SU-DHL-6 (cell line): Measurements from ENCODE around the gene EIF3I.
A peak's percentile ranks its signal among the peaks of the same experiment; 100 is the strongest.

Experiments
- H2AFZ ChIP-seq: fragments of 200-600 bp; sonication (generic); 2 replicates; pipeline ENCODE4 v1.6.1; 2014; ENCODE audit warnings: low read depth, mild to moderate bottlenecking, moderate library complexity, mixed read lengths, antibody characterized with exemption, low read length; ENCODE audit not compliant: severe bottlenecking
- H3F3A ChIP-seq: fragments of 200-600 bp; shearing (Covaris generic); 2 replicates; pipeline ENCODE4 v1.6.0; 2016; ENCODE audit warnings: antibody characterized with exemption, mild to moderate bottlenecking; ENCODE audit not compliant: insufficient read depth
- H3K27ac ChIP-seq: fragments of 200-600 bp; sonication (generic); 2 replicates; pipeline ENCODE4 v1.5.1; 2016; ENCODE audit warnings: low read depth, mild to moderate bottlenecking, low read length, moderate library complexity, mixed read lengths
- H3K27me3 ChIP-seq: fragments of 200-600 bp; sonication (generic), shearing (Covaris generic); 2 replicates; pipeline ENCODE4 v1.6.0; 2014; ENCODE audit warnings: mild to moderate bottlenecking, low read length
- H3K36me3 ChIP-seq: fragments of 200-600 bp; sonication (generic); 2 replicates; pipeline ENCODE4 v1.6.1; 2014; ENCODE audit warnings: mild to moderate bottlenecking, low read length, mixed read lengths
- H3K4me2 ChIP-seq: fragments of 300-600, 200-600 bp; shearing (Covaris generic), sonication (generic); 2 replicates; pipeline ENCODE4 v1.6.0; 2014; ENCODE audit warnings: low read length, low read depth, mild to moderate bottlenecking; ENCODE audit not compliant: poor library complexity, severe bottlenecking
- H3K4me3 ChIP-seq: fragments of 200-600 bp; sonication (generic); 2 replicates; pipeline ENCODE4 v1.5.1; 2014; ENCODE audit warnings: antibody characterized with exemption, low read length, mild to moderate bottlenecking, mixed read lengths; ENCODE audit not compliant: insufficient read depth, poor library complexity, severe bottlenecking
- H3K79me2 ChIP-seq: fragments of 200-600 bp; sonication (generic); 2 replicates; pipeline ENCODE4 v1.6.1; 2014; ENCODE audit warnings: mild to moderate bottlenecking, low read length, moderate library complexity; ENCODE audit not compliant: insufficient read depth
- H3K9ac ChIP-seq: fragments of 200-600 bp; sonication (generic); 2 replicates; pipeline ENCODE4 v1.7.0; 2014; ENCODE audit warnings: mild to moderate bottlenecking, low read length
- H3K9me2 ChIP-seq: fragments of 200-600 bp; sonication (generic); replicated peaks from 2 replicates; pipeline ENCODE4 v1.6.1; 2014; ENCODE audit warnings: low read length; ENCODE audit not compliant: insufficient read depth
- H3K9me3 ChIP-seq: fragments of 200-600 bp; sonication (generic); 2 replicates; pipeline ENCODE4 v1.6.1; 2014; ENCODE audit warnings: low read length, mixed read lengths; ENCODE audit not compliant: insufficient read depth
- H4K20me1 ChIP-seq: fragments of 200-600 bp; sonication (generic); 2 replicates; pipeline ENCODE4 v1.6.1; 2014; ENCODE audit warnings: low read depth, mild to moderate bottlenecking, antibody characterized with exemption, low read length, moderate library complexity, mixed read lengths
- EZH2phosphoT487 ChIP-seq: fragments of 200-600 bp; sonication (generic), shearing (Covaris generic); conservative IDR thresholded peaks from 2 replicates; pipeline ENCODE4 v1.6.1; 2018; ENCODE audit warnings: mild to moderate bottlenecking, antibody characterized with exemption, low read length, moderate library complexity, mixed read lengths
- TF ChIP-seq, protein P1 (sequence below): fragments of 200-600 bp; sonication (generic); IDR thresholded peaks from one replicate; pipeline ENCODE4 v1.5.1; 2017; ENCODE audit warnings: antibody characterized with exemption, mild to moderate bottlenecking, low read length, moderate library complexity; ENCODE audit not compliant: insufficient read depth, poor library complexity, severe bottlenecking

EIF3I gene

DNA sequence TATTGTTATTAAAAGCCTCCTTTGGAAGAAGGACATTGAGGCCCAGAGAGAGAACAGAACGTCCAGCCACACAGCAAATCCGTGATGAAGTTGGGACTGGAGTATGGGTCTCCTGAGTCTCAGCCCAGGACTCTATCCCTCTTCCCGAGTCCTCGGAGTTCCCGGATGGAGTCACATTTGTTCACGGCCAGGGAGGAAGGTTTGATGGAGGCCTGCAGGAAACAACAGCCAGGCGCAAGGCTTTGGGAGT is 43.1 kb upstream of the EIF3I start:
- Histone ChIP-seq H3K4me3 (peak overlapping the region; percentile 89), H4K20me1 (peaks cover 3% of the 10 kb centered on the region; the same call in 1 of the 2 replicates), H3K4me2 (peak overlapping the region; percentile 89), H3K9me2 (no peaks in the 10 kb centered on the region), H3K9me3 (no peaks in the 10 kb centered on the region), H3K27me3 (no peaks in the 10 kb centered on the region), H3F3A (peaks cover 30% of the 10 kb centered on the region), H3K27ac (peak overlapping the region; percentile 69), H3K36me3 (peaks cover 8% of the 10 kb centered on the region), H3K9ac (peak overlapping the region; percentile 90), H2AFZ (peak overlapping the region; percentile 85), H3K79me2 (peaks cover 36% of the 10 kb centered on the region)
- no peak for TF ChIP-seq EZH2phosphoT487
- TF ChIP-seq, protein P1, sequence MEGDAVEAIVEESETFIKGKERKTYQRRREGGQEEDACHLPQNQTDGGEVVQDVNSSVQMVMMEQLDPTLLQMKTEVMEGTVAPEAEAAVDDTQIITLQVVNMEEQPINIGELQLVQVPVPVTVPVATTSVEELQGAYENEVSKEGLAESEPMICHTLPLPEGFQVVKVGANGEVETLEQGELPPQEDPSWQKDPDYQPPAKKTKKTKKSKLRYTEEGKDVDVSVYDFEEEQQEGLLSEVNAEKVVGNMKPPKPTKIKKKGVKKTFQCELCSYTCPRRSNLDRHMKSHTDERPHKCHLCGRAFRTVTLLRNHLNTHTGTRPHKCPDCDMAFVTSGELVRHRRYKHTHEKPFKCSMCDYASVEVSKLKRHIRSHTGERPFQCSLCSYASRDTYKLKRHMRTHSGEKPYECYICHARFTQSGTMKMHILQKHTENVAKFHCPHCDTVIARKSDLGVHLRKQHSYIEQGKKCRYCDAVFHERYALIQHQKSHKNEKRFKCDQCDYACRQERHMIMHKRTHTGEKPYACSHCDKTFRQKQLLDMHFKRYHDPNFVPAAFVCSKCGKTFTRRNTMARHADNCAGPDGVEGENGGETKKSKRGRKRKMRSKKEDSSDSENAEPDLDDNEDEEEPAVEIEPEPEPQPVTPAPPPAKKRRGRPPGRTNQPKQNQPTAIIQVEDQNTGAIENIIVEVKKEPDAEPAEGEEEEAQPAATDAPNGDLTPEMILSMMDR = no peak

DNA sequence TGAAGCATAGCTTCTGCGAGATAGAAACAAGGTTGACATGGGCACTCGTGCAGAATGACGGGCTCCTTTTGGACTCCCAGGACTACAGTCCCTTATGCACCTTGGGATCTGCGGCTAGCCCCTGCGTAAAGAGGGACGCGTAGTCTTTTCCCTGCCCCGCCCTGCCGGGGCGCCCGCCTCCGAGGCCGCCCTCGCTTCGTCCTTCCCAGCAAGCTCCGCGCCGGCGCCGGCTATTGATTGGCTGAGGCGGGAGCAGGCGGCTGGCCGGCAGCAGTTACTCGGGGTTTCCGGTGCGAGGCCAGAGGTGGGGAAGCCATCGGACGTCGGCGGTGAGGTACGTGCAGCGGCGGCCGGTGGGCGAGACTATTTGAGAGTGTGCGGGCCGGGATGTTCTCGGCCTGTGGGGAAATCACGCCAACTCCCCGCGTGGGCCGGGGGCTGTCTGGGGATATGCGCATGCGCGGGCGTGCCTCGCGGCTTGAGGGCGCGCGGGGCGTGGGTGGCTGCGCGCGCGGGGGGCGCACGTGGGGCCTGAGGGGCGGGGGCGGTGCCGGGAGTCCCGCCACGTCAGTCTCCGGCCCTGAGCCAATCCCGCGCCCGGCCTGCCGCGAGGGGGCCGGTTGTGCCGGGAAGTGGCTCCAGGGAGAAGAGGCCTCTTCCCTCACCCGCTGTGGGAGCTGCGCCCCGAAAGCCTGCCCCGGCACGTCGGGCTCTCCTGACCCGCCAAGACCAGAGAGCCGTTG is 42.6 kb upstream of the EIF3I start, which contains the start of gene TXLNA:
TSS of gene TXLNA (plus strand) at position 233 of the 743 bp plus-strand sequence. CDS start 671 bp downstream, outside the sequence.
- peak within 1 kb of the TSS; percentile 85 for H2AFZ ChIP-seq
- H3K27ac ChIP-seq = peak within 1 kb of the TSS; percentile 69
- H4K20me1 ChIP-seq = peaks cover 4% of the 10 kb centered on the region; the same call in 1 of the 2 replicates

DNA sequence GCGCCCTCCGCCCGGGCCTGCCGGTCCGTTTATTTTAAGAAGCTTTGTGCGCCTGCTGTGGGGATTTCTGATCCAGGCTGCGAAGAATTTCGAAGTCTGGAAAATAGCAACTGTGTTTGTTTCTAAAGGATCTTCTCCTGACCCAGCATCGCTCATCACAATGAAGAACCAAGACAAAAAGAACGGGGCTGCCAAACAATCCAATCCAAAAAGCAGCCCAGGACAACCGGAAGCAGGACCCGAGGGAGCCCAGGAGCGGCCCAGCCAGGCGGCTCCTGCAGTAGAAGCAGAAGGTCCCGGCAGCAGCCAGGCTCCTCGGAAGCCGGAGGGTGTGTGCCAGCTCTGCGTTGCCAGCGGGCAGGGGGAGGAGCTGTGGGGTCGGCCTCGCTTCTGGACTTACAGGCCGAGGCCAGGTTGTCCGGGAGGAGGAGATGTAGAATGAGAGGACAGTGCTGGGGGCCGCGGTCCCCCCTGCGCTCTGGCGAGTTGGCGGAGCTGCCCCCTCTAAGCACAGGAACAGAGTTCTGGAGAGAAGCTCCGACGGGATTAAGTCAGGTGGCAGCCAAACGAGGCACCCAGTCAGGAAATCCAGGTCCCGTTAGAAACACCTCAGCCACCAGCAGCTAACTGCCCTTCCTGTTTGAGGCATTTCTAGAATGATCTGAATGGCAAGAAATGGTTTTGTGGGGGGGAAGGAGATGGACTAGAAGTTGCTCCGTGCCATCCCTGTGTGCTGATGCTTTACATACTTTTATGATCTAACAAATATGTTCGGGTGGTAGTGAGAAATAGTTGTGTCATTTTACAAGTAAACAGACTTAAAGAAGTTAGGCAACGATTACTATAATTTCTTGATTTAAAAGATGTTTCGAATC is 41.8 kb upstream of the EIF3I start:
- Histone ChIP-seq H3F3A (peaks cover 30% of the 10 kb centered on the region), H3K4me2 (peak overlapping the region; percentile 89), H3K9me2 (no peaks in the 10 kb centered on the region), H3K4me3 (peak overlapping the region; percentile 89), H3K9me3 (no peaks in the 10 kb centered on the region), H2AFZ (peak overlapping the region; percentile 25), H4K20me1 (peaks cover 4% of the 10 kb centered on the region; the same call in 1 of the 2 replicates), H3K36me3 (peaks cover 15% of the 10 kb centered on the region), H3K79me2 (peaks cover 47% of the 10 kb centered on the region), H3K27ac (peak overlapping the region; percentile 69), H3K9ac (peak overlapping the region; percentile 90), H3K27me3 (no peaks in the 10 kb centered on the region)
- TF ChIP-seq, protein P1 = no peak

More for the DNA sequence above, 42.6 kb upstream of the EIF3I start, which contains the start of gene TXLNA:
- H3K9me2 ChIP-seq = no peaks in the 10 kb centered on the region
- H3K4me3 ChIP-seq = peak within 1 kb of the TSS; percentile 89
- peak within 1 kb of the TSS; percentile 89 for H3K4me2 ChIP-seq
- no peaks in the 10 kb centered on the region for H3K9me3 ChIP-seq
- H3K27me3 ChIP-seq = no peaks in the 10 kb centered on the region
- peaks cover 10% of the 10 kb centered on the region for H3K36me3 ChIP-seq
- TF ChIP-seq EZH2phosphoT487 = no peak
- TF ChIP-seq, protein P1 = no peak
- H3F3A ChIP-seq = peaks cover 30% of the 10 kb centered on the region
- H3K9ac ChIP-seq = peak within 1 kb of the TSS; percentile 90
- H3K79me2 ChIP-seq = peaks cover 41% of the 10 kb centered on the region
